ENCODE results near the gene NR2F6. TPM values are rescaled to one million over a fixed set of nuclear protein-coding genes. Genes with fewer than 3 reads are reported as not detected.

The NR2F6 gene
- total RNA-seq, 1 donor from 2014 or later, result 16.5 TPM

DNA sequence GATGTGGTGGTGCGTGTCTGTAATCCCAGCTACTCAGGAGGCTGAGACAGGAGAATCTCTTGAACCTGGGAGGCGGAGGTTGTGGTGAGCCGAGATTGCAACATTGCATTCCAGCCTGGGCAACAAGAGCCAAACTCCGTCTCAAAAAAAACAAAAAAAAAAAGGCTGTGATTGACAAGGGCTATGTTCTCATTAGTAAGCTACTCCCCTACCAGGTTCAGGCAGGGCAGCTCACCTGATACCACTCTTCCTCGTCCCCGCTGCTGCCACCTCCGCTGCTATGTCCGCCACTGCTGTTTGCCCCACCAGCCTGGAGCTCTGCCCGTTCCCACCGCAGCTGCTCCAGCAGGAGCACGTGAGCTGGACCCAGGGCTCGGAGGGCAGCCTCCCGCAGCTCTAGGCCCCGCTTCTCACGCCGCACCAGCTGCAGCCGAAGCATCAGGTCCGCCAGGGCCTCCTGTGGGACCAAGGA lies 9.5 kb upstream of the NR2F6 start:
- Mint-ChIP-seq H3K36me3 (ENCODE audit: low read depth) (no peaks in the 10 kb centered on the region), H3K4me3 (no peak overlapping the region), H3K4me1 (no peaks in the 10 kb centered on the region), H3K27me3 (no peaks in the 10 kb centered on the region), H3K9me3 (no peaks in the 10 kb centered on the region), H3K27ac (no peak overlapping the region)
- intact Hi-C loops (cut with micrococcal nuclease), result no loop called here
- DNase-seq, result no peak

GRCh38 chr19:17254636-17255035 lies 8.9 kb upstream of the NR2F6 start:
- intact Hi-C loops (cut with micrococcal nuclease), result no loop called here
- no peaks in the 10 kb centered on the region for H3K4me1 Mint-ChIP-seq
- H3K36me3 Mint-ChIP-seq (ENCODE audit: low read depth), result no peaks in the 10 kb centered on the region
- DNase-seq, result no peak
- no peak overlapping the region for H3K27ac Mint-ChIP-seq
- no peaks in the 10 kb centered on the region for H3K27me3 Mint-ChIP-seq
- H3K4me3 Mint-ChIP-seq, result no peak overlapping the region
- no peaks in the 10 kb centered on the region for H3K9me3 Mint-ChIP-seq

- H3K4me3 Mint-ChIP-seq, result no peak overlapping the region
- H3K9me3 Mint-ChIP-seq, result no peaks in the 10 kb centered on the region
- DNase-seq, result no peak
- intact Hi-C loops (cut with micrococcal nuclease), result no loop called here
- H3K27me3 Mint-ChIP-seq, result peaks cover 8% of the 10 kb centered on the region
- peaks cover 7% of the 10 kb centered on the region for H3K4me1 Mint-ChIP-seq
- H3K36me3 Mint-ChIP-seq (ENCODE audit: low read depth), result no peaks in the 10 kb centered on the region
- no peak overlapping the region for H3K27ac Mint-ChIP-seq
These were observed 4.3 kb upstream of the NR2F6 start for GRCh38 chr19:17249887-17250548.

- H3K4me3 Mint-ChIP-seq, result no peak overlapping the region
- H3K27ac Mint-ChIP-seq, result no peak overlapping the region
- H3K9me3 Mint-ChIP-seq, result no peaks in the 10 kb centered on the region
- H3K27me3 Mint-ChIP-seq, result peaks cover 16% of the 10 kb centered on the region
- no peaks in the 10 kb centered on the region for H3K36me3 Mint-ChIP-seq (ENCODE audit: low read depth)
- no peak for DNase-seq
- H3K4me1 Mint-ChIP-seq, result peaks cover 7% of the 10 kb centered on the region
- intact Hi-C loops (cut with micrococcal nuclease), result no loop called here
These were observed 2.5 kb upstream of the NR2F6 start for GRCh38 chr19:17248011-17248776.

GRCh38 chr19:17246681-17247425 lies 1.1 kb upstream of the NR2F6 start:
- Mint-ChIP-seq H3K27me3 (peaks cover 16% of the 10 kb centered on the region), H3K36me3 (ENCODE audit: low read depth) (no peaks in the 10 kb centered on the region), H3K27ac (no peak overlapping the region), H3K9me3 (no peaks in the 10 kb centered on the region), H3K4me3 (peak overlapping the region; percentile 90), H3K4me1 (peaks cover 7% of the 10 kb centered on the region)
- intact Hi-C loops (cut with micrococcal nuclease), result no loop called here
- no peak for DNase-seq

DNA sequence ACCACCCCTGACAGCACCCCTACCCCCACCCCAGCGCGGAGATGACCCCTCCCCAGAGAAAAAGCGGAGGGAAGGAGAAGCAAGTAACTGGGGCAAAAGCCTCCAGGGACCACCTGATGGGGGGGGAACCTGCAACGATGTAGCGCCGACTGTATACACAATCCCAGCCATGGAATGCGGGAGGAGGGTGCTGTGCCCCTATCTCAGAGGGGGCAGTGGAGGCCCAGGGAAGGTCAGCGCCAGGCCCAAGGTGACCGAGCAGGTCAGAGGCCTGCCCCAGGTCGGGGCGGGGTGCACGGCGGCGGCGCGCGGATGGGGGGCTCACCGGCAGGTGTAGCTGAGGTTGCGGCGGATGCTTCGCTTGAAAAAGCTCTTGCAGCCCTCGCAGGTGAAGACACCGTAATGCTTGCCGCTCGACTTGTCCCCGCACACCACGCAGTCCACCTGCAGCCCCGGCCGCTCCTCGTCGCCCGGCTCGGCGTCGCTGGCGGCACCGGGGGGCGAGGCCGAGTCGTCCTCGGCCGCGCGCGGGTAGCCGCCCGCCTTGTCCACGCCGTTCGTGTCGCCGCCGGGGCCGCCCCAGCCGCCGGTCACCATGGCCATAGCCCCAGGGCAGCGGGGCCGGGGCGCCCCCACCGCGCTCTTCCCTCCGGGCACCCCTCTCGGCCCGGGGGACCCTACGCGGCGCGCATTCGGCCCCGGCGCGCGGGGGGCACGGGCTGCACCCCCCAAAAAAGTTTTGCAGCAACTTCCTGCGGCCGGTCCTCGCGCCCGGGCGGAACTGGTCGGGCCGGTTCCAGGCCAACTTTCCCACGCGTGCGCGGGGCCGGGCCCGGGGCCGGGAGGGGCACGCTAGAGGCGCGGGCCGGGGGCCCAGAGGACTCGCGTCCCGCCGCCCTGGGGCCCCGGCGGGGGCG lies 843 bp downstream of the NR2F6 start:
- H3K9me3 Mint-ChIP-seq, result no peaks in the 10 kb centered on the region
- DNase-seq, result no peak
- intact Hi-C loops (cut with micrococcal nuclease), result no loop called here
- H3K4me3 Mint-ChIP-seq, result peak overlapping the region; percentile 63
- H3K27ac Mint-ChIP-seq, result peak overlapping the region; percentile 8
- H3K27me3 Mint-ChIP-seq, result peaks cover 16% of the 10 kb centered on the region
- H3K36me3 Mint-ChIP-seq (ENCODE audit: low read depth), result no peaks in the 10 kb centered on the region
- H3K4me1 Mint-ChIP-seq, result peaks cover 7% of the 10 kb centered on the region

DNA sequence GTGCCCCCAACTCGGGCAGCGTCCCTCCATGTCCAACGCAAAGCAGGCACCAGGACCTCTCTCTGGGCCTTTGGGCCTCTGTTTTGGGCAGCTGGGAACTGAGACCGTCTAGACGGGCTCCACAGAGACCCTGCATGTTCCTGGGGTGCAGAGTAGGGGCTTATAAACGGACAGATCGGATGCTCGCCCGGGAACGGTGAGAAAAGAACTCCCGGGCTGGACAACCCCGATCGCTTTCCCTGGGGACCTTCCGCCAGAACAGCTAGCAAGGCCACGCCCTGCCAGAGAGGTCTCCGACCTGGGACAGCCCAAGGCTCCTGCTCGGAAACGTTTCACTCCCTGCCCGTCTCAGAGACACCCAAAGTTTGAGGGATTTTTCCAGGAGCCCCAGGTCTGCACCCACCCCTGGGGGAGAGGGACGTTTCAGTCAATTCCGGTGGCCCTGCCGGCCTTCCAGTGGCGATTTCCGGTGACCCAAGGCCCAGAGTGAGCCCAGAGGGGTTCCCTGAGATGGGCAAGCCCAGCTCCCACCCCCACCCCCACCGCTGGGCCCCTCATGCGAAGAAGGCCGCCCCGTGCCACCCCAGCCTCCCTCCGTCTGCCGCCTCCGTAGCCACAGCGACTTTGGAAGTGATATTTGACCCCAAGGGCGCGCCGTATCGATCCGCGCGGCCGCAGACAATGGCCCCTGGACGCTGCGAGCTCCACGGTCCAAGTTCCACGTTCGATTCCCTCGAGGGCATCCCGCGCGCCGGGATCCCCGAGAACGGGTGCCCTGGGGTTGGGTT lies 1.7 kb downstream of the NR2F6 start:
- intact Hi-C loops (cut with micrococcal nuclease), result no loop called here
- Mint-ChIP-seq H3K9me3 (no peaks in the 10 kb centered on the region), H3K27me3 (peaks cover 15% of the 10 kb centered on the region), H3K4me3 (peak overlapping the region; percentile 63), H3K4me1 (peaks cover 7% of the 10 kb centered on the region), H3K27ac (peak overlapping the region; percentile 8), H3K36me3 (ENCODE audit: low read depth) (no peaks in the 10 kb centered on the region)
- DNase-seq, result no peak

GRCh38 chr19:17243211-17243829 lies 2.4 kb downstream of the NR2F6 start:
- no peaks in the 10 kb centered on the region for H3K9me3 Mint-ChIP-seq
- H3K27ac Mint-ChIP-seq, result no peak overlapping the region
- intact Hi-C loops (cut with micrococcal nuclease), result no loop called here
- peaks cover 14% of the 10 kb centered on the region for H3K27me3 Mint-ChIP-seq
- peaks cover 7% of the 10 kb centered on the region for H3K4me1 Mint-ChIP-seq
- no peak overlapping the region for H3K4me3 Mint-ChIP-seq
- H3K36me3 Mint-ChIP-seq (ENCODE audit: low read depth), result no peaks in the 10 kb centered on the region
- DNase-seq, result no peak

GRCh38 chr19:17242431-17243208 lies 3.1 kb downstream of the NR2F6 start:
- H3K27ac Mint-ChIP-seq, result peak overlapping the region; percentile 20
- no peaks in the 10 kb centered on the region for H3K9me3 Mint-ChIP-seq
- no peak overlapping the region for H3K4me3 Mint-ChIP-seq
- peaks cover 8% of the 10 kb centered on the region for H3K4me1 Mint-ChIP-seq
- no peak for DNase-seq
- intact Hi-C loops (cut with micrococcal nuclease), result no loop called here
- no peaks in the 10 kb centered on the region for H3K36me3 Mint-ChIP-seq (ENCODE audit: low read depth)
- peaks cover 14% of the 10 kb centered on the region for H3K27me3 Mint-ChIP-seq

DNA sequence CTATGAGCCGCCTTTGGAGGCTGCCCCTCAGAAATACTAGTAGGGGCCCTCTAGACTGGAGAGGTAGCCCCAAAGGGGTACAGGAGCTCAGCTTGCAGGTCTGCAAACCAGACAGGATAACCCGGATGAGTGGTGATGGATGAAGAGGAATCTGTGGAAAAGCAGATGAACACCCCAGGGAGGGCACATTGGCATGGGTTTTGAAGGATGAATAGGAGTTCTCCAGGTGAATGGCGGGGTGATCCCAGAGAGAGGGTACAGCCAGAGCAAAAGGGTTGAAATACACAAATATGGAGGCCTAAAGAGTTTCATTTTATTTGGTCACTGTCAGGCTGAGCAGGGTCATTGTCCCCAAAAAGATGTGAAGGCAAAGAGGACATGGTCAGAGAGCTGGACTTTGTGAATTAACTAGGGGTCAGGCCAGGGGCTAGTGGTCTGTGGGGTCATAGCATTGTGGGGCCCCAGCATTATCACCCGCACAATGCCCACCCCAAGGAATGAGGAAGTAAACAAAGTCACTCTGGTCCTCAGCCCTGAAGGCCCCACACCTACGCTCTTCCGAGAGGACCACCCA lies 4.8 kb downstream of the NR2F6 start:
- peaks cover 2% of the 10 kb centered on the region for H3K4me1 Mint-ChIP-seq

DNA sequence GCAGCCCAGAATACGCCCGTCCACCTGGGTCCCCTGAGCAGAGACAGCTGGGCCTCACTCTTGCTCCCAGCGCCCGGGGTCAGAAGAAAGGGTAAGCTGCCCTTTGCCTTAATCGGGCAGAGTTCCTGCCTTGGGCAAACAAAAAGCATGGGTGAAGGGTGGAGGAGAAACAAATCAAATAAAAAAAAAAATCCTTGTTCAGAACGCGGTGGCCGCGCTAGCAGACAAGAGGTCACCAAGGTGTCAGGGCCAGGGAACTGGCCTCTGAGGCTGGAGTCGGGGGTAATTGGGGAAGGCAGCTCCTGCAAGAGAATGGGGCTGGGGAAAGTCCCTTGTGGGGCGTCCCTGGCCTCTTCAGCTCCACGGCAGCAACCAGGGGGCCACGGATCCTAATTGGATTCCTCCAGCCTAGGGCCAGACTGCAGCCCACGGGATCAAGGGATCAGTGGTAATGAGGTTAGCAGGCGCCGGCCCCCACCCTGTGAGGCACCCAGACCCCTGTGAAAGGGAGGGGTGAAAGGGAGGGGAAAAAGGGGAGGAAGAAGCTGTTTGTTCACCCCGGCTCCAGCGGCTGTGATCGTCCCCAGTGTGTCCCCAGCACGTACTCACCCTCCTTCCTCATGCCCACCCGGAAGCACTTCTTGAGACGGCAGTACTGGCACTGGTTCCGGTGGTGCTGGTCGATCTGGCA lies 5.5 kb downstream of the NR2F6 start:
- Mint-ChIP-seq H3K9me3 (no peaks in the 10 kb centered on the region), H3K4me3 (no peak overlapping the region), H3K27ac (no peak overlapping the region), H3K4me1 (peaks cover 2% of the 10 kb centered on the region), H3K27me3 (peaks cover 8% of the 10 kb centered on the region), H3K36me3 (ENCODE audit: low read depth) (no peaks in the 10 kb centered on the region)
- no peak for DNase-seq
- intact Hi-C loops (cut with micrococcal nuclease), result no loop called here

More for the DNA sequence above, 4.8 kb downstream of the NR2F6 start:
- Mint-ChIP-seq H3K36me3 (ENCODE audit: low read depth) (no peaks in the 10 kb centered on the region), H3K27me3 (peaks cover 8% of the 10 kb centered on the region), H3K4me3 (no peak overlapping the region), H3K9me3 (no peaks in the 10 kb centered on the region), H3K27ac (no peak overlapping the region)
- no peak for DNase-seq
- intact Hi-C loops (cut with micrococcal nuclease), result no loop called here

Data from activated CD4-positive, alpha-beta T cell treated with anti-CD3 and anti-CD28 coated beads, Interleukin-2, amount 10 ng/mL, durations not matched to agents 24 days and 14 days (primary cell).